Activated naive CD8-positive, alpha-beta T cell treated with anti-CD3 and anti-CD28 coated beads for 36 hours (primary cell): Measurements from ENCODE around the gene B4GAT1. TPM values are rescaled to one million over a fixed set of nuclear protein-coding genes. Genes with fewer than 3 reads are reported as not detected.

Experiments used
- DNase-seq: peaks from one replicate; pipeline ENCODE4 v3.0.0; 2021
- H3K27ac Mint-ChIP-seq: one replicate; pipeline ENCODE4 v1.8.0; 2022; ENCODE audit warnings: mild to moderate bottlenecking, moderate library complexity, mixed read lengths
- H3K27me3 Mint-ChIP-seq: one replicate; pipeline ENCODE4 v1.8.0; 2022; ENCODE audit warnings: mild to moderate bottlenecking, mixed read lengths
- H3K36me3 Mint-ChIP-seq: one replicate; pipeline ENCODE4 v1.8.0; 2021; ENCODE audit warnings: mild to moderate bottlenecking, mixed read lengths
- H3K4me1 Mint-ChIP-seq: one replicate; pipeline ENCODE4 v1.8.0; 2021; ENCODE audit warnings: mixed read lengths
- H3K4me3 Mint-ChIP-seq: one replicate; pipeline ENCODE4 v1.8.0; 2022; ENCODE audit warnings: mild to moderate bottlenecking, moderate library complexity, mixed read lengths
- H3K9me3 Mint-ChIP-seq: one replicate; pipeline ENCODE4 v1.8.0; 2022; ENCODE audit warnings: mixed read lengths
- total RNA-seq, 2 experiments: library from RNA; stranded (reverse); gene quantifications; one replicate each; pipeline ENCODE4 v1.2.3, GENCODE V29; 2021

The B4GAT1 gene
- total RNA-seq, 2 experiments from 2014 or later = 9.5 to 10.0 TPM

DNA sequence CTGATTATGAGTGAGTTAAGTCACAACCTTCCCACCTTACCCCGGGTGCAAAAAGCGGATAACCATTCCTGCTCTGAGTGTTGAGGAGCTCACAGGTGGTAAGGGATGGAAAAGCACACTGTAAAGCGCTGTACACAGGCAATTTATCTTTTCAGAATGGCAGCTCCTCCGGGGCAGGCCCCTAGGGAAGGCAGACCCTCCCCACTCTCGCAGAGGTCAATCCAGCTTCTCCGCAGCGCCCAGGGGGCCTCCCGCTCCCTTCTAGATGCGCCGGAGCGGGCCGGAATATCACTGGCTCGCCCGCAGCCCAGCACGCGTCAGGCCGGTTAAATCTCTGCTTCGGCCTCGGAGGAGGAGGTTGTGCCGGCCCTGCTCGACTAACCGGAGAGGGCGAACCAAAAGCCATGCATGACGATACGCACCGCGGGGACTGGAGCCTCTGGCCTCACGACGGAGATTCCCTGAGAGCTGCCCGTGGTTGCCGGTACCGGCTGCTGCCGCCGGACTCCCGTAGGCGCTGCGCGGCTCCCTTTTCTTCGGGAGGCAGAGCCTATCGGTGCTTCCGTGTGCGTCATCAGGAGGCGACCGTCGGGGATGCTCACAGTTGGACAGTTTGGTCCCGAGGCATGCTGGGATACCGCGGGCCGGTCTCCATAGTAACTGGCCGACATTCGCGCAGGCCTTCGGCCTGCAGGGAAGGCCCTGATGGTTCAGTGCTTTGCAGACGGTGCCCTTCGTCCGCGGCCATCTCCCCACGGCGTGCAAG lies 2.7 kb downstream of the B4GAT1 start, which contains the start of gene BRMS1:
BRMS1 (minus strand) TSS at position 555 of the 766 bp plus-strand sequence. CDS start 2,870 bp downstream, outside the sequence.
- Mint-ChIP-seq H3K27ac (peak within 1 kb of the TSS; percentile 90), H3K4me3 (peak within 1 kb of the TSS; percentile 93), H3K9me3 (peaks cover 2% of the 10 kb centered on the region), H3K27me3 (peaks cover 7% of the 10 kb centered on the region), H3K36me3 (peaks cover 11% of the 10 kb centered on the region), H3K4me1 (peaks cover 36% of the 10 kb centered on the region)
- DNase-seq = peak; percentile 93

DNA sequence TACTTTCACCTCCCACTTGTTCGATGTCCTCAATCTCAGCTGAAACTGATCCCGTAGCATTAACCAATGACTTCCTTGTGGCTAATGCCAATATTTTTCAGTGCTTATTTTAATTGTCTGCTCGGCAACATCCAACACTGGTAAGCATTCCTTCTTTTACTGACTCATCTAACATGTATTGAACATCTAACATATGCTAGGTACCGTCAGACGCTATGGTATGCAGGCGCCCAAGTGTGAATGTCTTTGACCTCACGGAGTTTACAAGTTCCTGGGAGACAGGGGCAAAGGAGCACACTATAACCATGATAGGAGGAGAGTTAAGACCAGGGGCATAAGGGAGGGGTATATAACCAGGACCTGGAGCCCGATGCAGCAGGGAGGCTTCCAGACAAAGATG lies 4.3 kb downstream of the B4GAT1 start:
- peak overlapping the region; percentile 93 for H3K4me3 Mint-ChIP-seq
- no peak overlapping the region for H3K27ac Mint-ChIP-seq
- H3K9me3 Mint-ChIP-seq = peaks cover 2% of the 10 kb centered on the region
- peaks cover 5% of the 10 kb centered on the region for H3K27me3 Mint-ChIP-seq
- peaks cover 14% of the 10 kb centered on the region for H3K36me3 Mint-ChIP-seq
- peaks cover 34% of the 10 kb centered on the region for H3K4me1 Mint-ChIP-seq
- no peak for DNase-seq

DNA sequence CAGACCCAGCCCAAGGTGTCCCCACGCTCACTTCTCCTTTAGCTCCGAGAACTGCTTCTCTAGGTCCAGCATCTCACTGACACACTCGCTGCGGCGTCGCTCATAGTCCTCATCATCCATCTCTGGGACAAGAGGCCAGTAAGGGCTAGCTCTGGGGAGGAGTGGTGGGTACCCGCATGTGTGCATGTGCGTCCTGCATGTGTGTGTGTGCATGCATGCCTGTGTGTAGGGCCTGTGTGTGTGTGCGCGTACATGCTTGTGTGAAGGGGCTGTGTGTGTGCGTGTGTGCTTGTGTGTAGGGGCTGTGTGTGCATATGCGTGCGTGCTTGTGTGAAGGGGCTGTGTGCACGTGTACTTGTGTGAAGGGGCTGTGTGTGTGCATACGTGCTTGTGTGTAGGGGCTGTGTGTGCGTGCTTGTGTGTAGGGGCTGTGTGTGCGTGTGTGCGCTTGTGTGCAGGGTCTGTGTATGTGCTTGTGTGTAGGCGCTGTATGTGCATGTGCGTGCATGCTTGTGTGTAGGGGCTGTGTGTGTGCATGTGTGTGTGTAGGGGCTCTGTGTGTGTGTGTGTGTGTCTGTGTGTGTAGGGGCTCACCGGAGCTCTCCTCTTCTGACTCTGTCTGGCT lies 5.8 kb downstream of the B4GAT1 start:
- DNase-seq = no peak
- Mint-ChIP-seq H3K4me3 (no peak overlapping the region), H3K9me3 (no peaks in the 10 kb centered on the region), H3K27ac (no peak overlapping the region), H3K27me3 (no peaks in the 10 kb centered on the region), H3K36me3 (peaks cover 10% of the 10 kb centered on the region), H3K4me1 (peaks cover 45% of the 10 kb centered on the region)

DNA sequence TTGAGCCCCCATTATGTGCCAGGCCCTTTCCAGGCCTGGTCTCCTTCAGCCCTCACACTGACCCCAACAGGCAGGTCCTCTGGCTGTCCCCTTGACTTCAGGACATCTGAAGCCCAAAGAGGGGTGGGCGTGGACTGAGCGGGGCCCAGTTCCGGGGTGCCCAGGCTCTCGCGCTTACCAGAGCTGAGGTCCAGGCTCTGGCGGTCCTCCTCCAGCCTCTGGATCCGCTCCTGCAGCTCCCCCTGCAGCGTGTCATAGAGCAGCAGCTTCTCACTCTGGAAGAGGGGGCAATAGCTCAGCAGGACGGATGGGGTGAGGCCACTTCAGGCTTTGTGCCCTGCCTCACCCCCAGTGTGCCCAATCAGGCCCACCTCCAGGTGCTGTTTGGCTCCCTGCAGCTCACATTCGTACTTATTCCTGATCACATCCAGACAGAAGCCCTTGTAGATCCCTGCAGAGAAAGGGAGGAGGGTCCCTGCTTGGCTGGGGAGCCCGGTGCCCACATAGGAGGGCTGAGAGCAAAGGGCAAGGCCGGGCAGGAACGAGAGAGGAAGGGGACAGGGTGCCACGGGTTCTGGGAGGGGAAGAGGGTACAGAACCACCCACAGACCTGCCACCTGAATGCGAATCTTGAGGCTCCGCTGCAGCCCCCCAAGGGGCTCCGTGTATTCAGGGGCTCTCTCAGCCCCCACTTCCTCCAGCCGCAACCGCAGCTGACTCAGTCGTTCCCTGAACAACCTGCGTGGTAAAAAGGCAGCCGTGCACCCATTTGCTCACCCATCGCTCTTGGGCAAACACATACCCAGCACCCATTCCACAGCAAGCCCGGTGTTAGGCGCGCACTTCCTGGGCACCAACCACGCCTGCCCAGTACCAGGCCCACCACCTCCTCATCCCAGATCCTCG lies 6.6 kb downstream of the B4GAT1 start:
- Mint-ChIP-seq H3K4me1 (peaks cover 44% of the 10 kb centered on the region), H3K36me3 (peaks cover 10% of the 10 kb centered on the region), H3K27me3 (no peaks in the 10 kb centered on the region), H3K9me3 (no peaks in the 10 kb centered on the region), H3K27ac (no peak overlapping the region), H3K4me3 (no peak overlapping the region)
- no peak for DNase-seq

DNA sequence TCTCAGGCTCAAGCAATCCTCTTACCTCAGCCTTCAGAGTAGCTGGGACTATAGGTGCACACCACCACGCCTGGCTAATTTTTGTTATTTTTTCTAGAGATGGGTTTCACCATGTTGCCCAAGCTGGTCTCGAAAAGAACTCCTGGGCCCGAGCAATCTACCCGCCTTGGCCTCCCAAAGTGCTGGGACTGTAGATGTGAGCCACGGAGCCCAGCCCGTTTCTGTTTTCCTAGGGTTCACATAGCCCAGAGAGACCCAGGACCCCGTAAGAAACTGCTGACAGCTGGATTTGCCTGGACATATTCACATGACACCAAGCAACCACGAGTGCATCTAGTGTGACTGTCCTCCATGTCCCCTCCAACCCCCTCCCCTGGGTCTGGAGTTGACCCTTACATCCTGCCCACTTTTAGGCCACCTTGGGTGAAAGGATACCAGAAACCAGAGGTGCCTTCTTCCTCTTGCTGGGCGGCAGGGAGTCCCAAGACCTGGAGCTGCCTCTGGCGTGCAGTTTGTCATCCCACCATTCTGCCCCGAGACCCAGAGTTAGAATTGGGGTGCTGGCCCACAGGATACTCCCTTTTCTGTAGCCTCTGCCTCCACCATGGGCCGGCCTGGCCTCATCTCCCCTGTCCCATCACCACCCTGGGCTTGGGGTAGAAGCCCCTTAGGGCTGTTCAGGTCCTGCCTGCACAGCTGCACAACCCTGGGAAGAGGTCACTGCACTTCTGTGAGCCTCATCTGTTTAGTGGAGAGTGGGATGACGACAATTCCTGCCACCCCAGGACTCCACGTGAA lies 7.5 kb downstream of the B4GAT1 start:
- Mint-ChIP-seq H3K27ac (no peak overlapping the region), H3K4me1 (peaks cover 40% of the 10 kb centered on the region), H3K36me3 (peaks cover 10% of the 10 kb centered on the region), H3K4me3 (no peak overlapping the region), H3K9me3 (no peaks in the 10 kb centered on the region), H3K27me3 (no peaks in the 10 kb centered on the region)
- DNase-seq = no peak

DNA sequence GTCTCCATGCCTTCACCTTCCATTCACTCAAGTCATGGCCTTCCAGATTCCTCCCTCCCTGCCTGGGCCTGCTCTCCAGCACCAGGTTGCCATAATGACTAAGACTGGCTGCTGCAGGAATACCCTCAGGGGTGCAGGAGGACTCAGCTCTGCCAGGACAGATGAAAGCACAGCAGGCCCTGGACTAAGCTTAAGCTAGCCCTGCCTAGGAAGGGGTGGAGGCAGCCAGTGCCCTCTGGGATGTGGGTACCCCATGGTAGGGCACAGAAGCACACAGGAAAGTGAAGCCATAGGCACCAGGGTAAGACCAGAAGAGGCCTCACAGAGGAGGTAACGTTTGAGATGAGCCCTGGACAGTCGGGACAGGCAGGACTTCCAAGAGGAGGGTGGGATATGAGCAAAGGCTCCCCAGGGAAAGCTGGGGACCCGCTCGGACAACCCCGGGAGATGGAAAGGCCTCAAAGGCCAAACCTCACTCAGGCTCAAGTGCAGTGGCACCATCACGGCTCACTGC lies 8.2 kb downstream of the B4GAT1 start:
- no peak for DNase-seq
- Mint-ChIP-seq H3K4me1 (peaks cover 40% of the 10 kb centered on the region), H3K9me3 (no peaks in the 10 kb centered on the region), H3K27me3 (no peaks in the 10 kb centered on the region), H3K4me3 (no peak overlapping the region), H3K27ac (no peak overlapping the region), H3K36me3 (peaks cover 8% of the 10 kb centered on the region)

DNA sequence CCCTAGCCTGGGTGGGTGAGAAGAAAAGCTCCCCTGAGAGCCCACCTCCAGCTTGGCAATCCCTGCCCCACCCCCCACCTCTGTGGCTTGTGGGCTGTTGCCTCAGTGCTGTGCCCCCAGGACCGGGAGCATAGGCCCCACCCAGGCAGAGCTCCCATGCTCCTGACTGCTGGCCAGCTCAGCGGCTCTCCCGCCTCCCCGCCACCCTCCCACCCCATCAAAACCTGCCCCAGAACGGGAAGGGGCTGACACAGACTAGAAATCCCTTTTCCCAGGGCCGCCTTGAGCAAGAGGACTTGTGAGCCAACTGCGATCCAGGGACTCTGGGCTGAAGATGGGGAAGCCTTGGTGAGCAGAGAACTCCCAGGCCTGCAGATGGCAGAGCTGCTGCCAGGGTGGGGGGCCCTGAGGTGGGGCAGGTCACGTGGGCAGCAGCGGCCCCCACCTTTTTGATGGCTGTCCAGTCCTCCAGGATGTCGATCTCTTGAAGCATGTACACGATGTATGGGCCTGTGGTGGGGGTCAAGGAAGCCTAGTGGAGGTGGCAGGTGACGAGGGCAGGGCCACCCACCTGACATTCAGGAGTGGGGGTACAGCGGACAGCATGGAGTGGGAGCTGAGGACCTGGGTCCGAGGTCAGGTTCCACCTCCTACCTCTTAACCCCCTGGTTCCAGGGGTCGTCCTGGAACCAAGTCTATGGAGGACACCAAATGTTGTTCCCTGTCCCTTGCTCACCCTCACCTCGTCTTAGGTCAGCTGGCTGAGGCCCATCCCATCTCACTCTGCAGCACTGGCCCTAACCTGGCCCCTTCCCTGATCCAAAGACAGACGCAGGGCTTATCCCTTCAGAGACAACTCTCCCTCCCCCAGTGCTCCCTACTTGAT lies 8.9 kb downstream of the B4GAT1 start:
- no peak overlapping the region for H3K4me3 Mint-ChIP-seq
- DNase-seq = no peak

DNA sequence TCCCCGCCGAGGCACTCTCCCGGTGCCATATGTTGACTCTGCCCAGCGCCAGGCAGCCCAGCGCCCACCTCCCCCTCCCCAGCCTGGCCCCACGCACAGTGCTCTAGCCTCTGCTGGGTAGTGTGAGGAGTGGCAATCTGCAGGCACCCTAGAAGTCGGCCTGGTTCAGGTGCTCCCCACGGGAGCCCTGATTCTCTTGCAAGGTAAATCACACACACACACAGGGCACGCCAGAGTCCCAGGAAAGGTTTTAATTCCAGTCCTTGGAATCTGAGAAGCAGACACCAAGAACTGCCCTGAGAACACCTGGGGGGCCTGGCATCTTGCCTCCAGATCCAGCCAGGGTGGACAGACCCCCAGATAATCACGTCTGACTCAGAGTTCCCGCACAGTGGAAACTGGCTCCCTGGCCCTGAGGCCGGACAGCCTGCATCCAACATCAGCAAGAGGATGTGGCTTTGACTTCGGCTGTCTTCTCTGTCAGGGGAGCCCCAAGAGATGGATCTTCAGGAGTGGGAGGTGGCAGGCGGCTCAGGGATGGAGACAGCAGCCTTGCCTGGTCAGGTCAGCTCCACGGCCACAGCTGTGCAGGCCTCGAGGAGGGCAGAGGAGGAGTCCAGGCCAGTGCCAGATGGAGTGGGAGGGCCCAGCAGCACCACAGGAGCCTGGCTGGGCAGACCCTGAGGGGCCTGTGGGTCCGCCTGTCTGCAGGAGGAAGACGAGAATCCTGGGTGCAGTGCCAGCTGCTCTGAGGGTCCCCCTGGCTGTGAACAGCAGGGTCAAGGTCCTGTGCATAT lies 10.1 kb downstream of the B4GAT1 start:
- H3K36me3 Mint-ChIP-seq = peaks cover 8% of the 10 kb centered on the region
- H3K4me1 Mint-ChIP-seq = peaks cover 27% of the 10 kb centered on the region
- no peaks in the 10 kb centered on the region for H3K9me3 Mint-ChIP-seq
- no peaks in the 10 kb centered on the region for H3K27me3 Mint-ChIP-seq
- peak overlapping the region; percentile 78 for H3K4me3 Mint-ChIP-seq
- H3K27ac Mint-ChIP-seq = peak overlapping the region; percentile 83
- DNase-seq = no peak

More for the DNA sequence above, 8.9 kb downstream of the B4GAT1 start:
- H3K27me3 Mint-ChIP-seq = no peaks in the 10 kb centered on the region
- H3K9me3 Mint-ChIP-seq = no peaks in the 10 kb centered on the region
- peaks cover 35% of the 10 kb centered on the region for H3K4me1 Mint-ChIP-seq
- peak overlapping the region; percentile 30 for H3K27ac Mint-ChIP-seq
- H3K36me3 Mint-ChIP-seq = peaks cover 8% of the 10 kb centered on the region

DNA sequence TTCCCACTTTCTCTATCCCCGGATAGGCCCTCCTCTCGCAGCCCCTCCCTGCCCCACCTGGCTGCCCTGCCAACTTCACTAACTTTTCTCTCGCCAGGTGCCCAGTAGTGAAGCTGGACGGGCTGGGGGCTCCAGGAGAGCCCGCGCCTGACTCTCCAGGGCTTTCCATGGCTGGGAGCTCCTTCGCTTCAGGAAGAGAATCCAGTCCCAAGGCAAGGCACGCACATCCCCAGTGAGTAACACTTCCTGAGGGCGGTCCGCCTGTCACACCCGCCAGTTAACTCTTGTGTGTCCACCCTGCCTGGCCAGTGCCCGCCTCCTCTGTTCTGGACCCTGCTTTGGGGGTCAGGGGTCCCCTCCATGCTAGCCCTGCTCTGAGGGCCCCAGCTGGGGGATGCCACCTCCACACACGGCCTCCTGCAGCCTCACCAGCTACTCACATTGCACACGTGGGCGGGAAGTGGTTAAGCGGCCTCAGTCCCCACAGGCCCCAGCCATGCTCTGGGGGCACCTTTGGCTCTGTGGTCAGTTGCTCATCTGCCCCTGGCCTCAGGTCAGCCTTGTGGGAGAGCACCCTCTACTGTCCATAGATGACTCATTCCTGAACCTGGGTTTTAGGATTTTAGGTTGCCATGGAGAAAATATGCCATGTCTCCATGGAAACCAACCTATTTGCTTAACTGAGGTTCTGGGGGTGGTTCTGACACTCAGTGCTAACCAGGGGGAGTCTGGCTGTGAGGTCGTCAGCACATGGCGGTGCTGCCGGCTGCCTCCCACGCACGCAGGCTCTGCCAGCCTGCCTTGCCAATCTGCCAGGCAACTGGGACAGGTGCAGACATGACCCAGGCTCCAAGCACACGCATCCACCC lies 11.0 kb downstream of the B4GAT1 start, which contains the start of gene RIN1:
RIN1 (minus strand) TSS at position 201 of the 869 bp plus-strand sequence; CDS start at position 169, 32 bp downstream.
- H3K27me3 Mint-ChIP-seq = no peaks in the 10 kb centered on the region
- peak; percentile 82 for DNase-seq
- H3K4me1 Mint-ChIP-seq = peaks cover 27% of the 10 kb centered on the region
- no peaks in the 10 kb centered on the region for H3K9me3 Mint-ChIP-seq
- H3K36me3 Mint-ChIP-seq = peaks cover 2% of the 10 kb centered on the region
- H3K4me3 Mint-ChIP-seq = peak within 1 kb of the TSS; percentile 78
- H3K27ac Mint-ChIP-seq = peak within 1 kb of the TSS; percentile 83

DNA sequence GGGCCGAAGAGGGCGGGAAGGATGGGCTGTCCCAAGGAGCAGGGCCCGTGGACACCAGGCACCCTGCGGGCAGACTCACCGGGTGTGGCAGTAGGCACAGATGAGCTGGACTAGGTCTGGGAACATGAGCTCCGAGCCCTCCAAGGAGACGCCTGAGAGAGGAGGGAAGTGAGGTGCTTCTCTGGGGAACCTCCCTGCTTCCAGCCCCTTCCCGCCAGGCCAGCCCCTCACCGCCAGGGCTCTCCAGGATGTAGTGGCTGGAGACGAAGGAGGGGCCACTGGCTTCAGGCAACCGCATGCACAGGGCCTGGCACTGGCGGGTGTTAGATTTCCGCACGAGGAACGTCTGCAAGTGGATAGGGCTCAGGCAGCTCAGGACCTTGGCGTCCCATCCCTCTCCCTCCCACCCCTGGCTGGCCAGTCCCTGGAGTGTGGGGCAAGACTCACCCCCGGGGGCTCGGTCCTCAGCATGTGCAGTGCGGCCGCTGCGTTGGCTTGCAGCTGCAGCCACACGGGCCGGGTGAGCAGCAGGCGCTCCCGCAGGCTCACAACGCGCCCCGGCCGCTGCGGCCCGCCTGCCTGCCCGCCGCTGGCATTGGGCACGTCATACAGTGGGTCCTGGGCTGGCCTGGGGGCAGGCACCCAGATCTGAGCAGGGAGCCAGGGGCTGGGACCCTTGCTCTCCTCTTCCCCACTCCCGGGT lies 11.7 kb downstream of the B4GAT1 start:
- Mint-ChIP-seq H3K4me1 (peaks cover 27% of the 10 kb centered on the region), H3K27ac (peak overlapping the region; percentile 83), H3K36me3 (peaks cover 2% of the 10 kb centered on the region), H3K4me3 (peak overlapping the region; percentile 78), H3K27me3 (no peaks in the 10 kb centered on the region), H3K9me3 (no peaks in the 10 kb centered on the region)
- no peak for DNase-seq

DNA sequence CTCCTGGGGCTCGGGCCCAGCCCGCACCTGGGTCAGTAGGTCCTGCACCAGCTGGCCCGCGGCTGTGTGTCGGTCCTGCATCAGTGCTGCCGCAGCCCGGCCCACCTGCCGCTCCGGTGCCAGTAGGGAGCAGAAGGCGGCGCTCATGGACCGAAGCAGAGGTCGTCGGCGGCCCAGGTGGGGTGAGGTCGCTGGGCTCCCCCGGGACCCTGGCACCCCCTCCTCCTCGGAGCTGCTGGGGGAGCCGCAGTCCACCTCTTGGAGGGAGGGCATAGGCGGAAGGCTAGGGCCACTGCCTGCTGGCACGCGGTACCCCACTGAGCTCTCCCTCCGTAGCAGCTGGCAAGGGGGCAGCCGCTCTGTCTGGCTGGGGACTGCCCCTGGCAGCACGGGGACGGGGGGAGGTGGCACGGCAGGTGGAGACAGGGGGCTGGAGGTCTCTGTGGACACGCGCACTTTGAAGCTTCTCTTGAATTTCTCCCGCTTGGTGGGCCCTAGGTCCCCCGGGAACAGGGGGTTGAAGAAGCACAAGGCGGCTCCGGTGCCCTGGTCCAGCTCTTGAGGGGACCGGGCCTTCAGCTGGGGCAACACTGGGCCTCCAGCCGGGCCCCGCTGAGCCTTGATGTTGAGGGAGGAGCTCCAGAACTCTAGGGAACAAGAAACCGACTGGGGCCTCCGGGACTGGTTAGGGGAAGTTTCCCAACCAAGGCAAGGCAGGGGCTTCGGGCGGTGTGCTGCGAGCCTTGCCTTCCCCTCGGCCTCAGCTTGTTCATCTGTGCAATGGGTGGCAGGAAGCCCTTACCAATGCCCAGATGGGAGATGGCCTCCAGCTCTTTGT lies 12.6 kb downstream of the B4GAT1 start:
- Mint-ChIP-seq H3K27ac (peak overlapping the region; percentile 56), H3K4me3 (peak overlapping the region; percentile 78), H3K27me3 (no peaks in the 10 kb centered on the region), H3K36me3 (peaks cover 2% of the 10 kb centered on the region), H3K9me3 (no peaks in the 10 kb centered on the region), H3K4me1 (peaks cover 27% of the 10 kb centered on the region)
- no peak for DNase-seq
